Measurements from ENCODE around the gene ZNF24.

DNA sequence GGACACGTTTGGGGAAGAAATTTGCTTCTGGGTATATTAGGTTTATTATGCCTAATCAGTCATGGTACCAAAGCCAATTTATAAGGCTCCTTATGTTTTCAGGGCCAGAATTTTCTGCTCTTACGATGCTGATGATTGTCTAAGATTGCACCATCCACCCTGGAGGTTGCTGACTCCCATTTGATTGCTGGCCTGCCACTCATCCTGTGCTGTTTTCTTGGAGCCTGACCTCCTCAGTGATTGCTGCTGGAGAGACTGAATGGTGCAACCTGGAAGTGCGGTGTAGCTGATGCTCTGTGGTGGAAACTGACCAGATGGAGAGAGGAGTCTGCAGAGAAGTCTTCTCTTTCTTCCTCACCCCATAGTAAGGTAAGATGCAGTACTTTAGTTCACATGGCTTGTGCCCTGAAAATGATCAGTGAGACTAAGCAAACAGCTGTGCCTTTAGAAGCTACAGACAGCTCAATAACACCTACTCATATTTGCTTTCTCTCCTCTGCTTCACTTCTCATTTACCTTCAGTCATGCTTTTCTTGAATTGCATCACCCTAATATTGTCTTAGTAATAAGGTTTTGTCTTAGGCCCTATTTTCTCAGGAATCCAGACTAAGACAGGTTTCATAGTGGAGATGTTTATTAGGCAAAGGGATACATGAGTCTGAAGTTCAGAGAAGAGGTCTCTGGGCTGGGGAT lies 17.4 kb downstream of the ZNF24 start:
- TF ChIP-seq POLR2AphosphoS5 (IDR thresholded peaks at IDR 0.05; ENCODE audit: borderline replicate concordance, low read depth, low read length), result no peak
- no peak for TF ChIP-seq FOXP2 (optimal IDR thresholded peaks at IDR 0.05; ENCODE audit: control extremely low read depth, extremely low read length, insufficient read depth)
- no peak for TF ChIP-seq EZH2 (IDR thresholded peaks at IDR 0.05)

Measured in SK-N-MC (cell line).